HL-60 (cell line): ENCODE results near the gene TNFAIP2.

ENCODE experiments used
- GABPA ChIP-seq: IDR thresholded peaks from 2 replicates; pipeline ENCODE4 v1.6.1; 2012; ENCODE audit warnings: low read depth
- REST ChIP-seq: IDR thresholded peaks from 2 replicates; pipeline ENCODE4 v1.6.1; 2012; ENCODE audit warnings: low read depth; ENCODE audit not compliant: insufficient replicate concordance
- TF ChIP-seq, protein P1 (sequence below): IDR thresholded peaks from one replicate; pipeline ENCODE4 v1.5.1; 2011; ENCODE audit warnings: low read length, control low read depth, inconsistent platforms; ENCODE audit not compliant: insufficient read depth

GRCh38 chr14:103115845-103116572 is 7.3 kb upstream of the TNFAIP2 start:
- TF ChIP-seq, protein P1, sequence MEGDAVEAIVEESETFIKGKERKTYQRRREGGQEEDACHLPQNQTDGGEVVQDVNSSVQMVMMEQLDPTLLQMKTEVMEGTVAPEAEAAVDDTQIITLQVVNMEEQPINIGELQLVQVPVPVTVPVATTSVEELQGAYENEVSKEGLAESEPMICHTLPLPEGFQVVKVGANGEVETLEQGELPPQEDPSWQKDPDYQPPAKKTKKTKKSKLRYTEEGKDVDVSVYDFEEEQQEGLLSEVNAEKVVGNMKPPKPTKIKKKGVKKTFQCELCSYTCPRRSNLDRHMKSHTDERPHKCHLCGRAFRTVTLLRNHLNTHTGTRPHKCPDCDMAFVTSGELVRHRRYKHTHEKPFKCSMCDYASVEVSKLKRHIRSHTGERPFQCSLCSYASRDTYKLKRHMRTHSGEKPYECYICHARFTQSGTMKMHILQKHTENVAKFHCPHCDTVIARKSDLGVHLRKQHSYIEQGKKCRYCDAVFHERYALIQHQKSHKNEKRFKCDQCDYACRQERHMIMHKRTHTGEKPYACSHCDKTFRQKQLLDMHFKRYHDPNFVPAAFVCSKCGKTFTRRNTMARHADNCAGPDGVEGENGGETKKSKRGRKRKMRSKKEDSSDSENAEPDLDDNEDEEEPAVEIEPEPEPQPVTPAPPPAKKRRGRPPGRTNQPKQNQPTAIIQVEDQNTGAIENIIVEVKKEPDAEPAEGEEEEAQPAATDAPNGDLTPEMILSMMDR: no peak
- no peak for TF ChIP-seq REST
- no peak for TF ChIP-seq GABPA
